GM18867 (cell line): ENCODE results near the gene OGG1.

Source experiments
- ATAC-seq: cut with Tn5 transposase; IDR thresholded peaks from one replicate; pipeline ENCODE4 v1.9.1; 2021; ENCODE audit warnings: mild to moderate bottlenecking, moderate library complexity; ENCODE audit not compliant: unreplicated experiment

OGG1 gene

DNA sequence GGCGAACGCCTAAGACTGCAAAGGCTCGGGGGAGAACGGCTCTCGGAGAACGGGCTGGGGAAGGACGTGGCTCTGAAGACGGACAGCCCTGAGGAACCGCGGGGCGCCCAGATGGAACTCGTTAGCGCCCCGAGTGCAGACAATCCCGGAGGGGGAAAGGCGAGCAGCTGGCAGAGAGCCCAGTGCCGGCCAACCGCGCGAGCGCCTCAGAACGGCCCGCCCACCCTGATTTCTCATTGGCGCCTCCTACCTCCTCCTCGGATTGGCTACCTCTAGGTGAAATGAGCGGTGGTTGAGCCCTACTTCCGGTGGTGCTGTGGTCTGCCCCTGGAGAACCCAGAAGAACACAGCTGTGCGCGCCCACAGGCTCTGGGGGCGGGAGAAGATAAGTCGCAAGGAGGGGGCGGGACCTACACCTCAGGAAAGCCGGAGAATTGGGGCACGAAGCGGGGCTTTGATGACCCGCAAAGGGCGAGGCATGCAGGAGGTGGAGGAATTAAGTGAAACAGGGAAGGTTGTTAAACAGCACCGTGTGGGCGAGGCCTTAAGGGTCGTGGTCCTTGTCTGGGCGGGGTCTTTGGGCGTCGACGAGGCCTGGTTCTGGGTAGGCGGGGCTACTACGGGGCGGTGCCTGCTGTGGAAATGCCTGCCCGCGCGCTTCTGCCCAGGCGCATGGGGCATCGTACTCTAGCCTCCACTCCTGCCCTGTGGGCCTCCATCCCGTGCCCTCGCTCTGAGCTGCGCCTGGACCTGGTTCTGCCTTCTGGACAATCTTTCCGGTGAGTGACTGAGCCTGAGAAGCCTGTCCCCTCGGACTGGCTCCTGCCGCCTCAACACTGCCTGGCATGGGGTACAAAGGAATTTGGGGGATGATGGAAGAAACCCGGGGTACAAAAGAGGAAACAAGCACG, at the start of gene OGG1:
Gene OGG1, plus strand, starts transcription at position 308 of the 911 bp plus-strand sequence. Its CDS starts 335 bp downstream, at position 643.
- ATAC-seq: peak; percentile 90

GRCh38 chr3:9700536-9700935, 49.2 kb upstream of the OGG1 start:
- ATAC-seq: no peak

- no peak for ATAC-seq
Measured at GRCh38 chr3:9701006-9701405, 48.7 kb upstream of the OGG1 start.

- no peak for ATAC-seq
Measured at GRCh38 chr3:9701711-9702110, 48.0 kb upstream of the OGG1 start.

GRCh38 chr3:9703240-9703639, 46.5 kb upstream of the OGG1 start:
- no peak for ATAC-seq

- ATAC-seq: no peak
Measured at GRCh38 chr3:9703736-9704346, 45.9 kb upstream of the OGG1 start, which contains the start of gene CPNE9. CPNE9 (plus strand) TSS chr3:9703833; CDS start chr3:9703997, 164 bp downstream.

- ATAC-seq: no peak
Measured at GRCh38 chr3:9704347-9705322, 45.1 kb upstream of the OGG1 start.

DNA sequence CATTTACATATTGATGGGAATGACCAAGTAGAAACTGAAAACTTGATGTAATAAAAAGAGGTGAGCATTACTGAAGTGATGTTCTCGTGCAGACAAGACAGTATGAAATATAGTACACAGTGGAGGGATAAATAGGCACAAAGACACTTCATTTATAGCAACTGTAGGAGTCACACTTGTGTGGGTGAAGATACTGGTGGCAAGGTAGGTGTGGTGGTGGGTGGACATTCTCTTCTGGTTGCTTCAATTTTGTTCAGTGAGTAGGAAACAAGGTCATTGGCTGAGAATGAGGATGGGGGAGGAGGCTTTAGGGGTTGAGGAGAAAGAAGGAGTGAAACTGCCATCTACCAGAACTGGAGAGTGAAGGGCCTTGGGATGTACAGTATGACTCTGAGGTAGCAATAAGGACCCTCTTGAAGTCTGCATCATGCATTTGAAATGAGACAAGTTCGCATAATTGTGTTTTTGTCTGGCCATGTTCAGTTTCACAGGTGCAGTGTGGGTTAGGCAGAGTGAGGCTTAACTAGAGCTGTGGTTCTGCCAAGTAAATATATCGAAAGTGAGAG, 39.5 kb upstream of the OGG1 start:
- ATAC-seq: no peak

DNA sequence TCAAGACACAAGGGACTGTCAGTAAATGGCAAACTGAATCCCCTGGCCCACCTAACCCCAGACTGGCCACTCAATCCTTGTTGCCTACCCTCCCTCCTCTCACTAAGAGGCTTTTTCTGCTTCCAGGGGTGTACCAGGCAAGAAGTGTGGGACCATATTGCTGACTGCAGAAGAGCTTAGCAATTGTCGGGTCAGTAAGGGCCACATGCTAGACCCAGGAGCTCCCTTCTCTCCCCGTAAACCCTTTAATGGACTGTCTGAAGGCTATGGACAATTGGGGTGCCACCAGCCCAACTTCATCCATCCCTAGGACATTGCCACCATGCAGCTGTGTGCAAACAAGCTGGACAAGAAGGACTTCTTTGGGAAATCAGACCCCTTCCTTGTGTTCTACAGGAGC, 37.3 kb upstream of the OGG1 start:
- ATAC-seq: no peak

DNA sequence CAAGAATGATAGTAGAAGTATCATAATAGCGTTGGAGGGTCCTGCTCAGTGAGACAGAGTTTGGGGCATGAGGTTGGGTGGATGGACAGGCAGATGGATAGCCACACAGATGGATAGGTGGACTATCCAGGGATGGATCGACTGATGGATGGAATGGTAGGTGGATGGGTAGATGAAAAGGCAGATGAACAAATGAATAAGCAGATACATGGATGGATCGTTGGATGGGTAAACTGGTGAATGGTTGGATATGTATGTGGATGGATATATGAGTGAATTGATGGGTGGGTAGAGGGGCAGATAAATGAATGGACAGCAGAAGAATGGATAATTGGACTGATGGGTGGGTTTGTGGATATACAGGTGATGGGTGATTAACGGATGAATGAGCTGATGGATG, 36.6 kb upstream of the OGG1 start:
- no peak for ATAC-seq

DNA sequence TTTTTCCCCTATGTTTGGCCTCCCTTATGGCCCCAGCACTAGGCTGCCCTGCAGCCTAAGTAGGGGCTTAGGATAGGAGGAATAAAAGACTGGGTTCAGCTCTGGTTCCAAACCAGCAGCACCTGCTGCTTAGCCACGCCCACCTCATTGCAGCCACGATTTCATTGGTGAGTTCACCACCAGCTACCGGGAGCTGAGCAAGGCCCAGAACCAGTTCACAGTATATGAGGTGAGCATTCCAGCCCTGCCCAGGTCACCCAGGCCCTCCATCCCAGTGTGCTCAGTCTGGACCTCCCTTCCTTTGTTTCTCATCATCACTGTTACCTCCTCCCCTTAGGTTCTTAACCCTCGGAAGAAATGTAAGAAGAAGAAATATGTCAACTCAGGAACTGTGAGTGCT, 34.6 kb upstream of the OGG1 start:
- no peak for ATAC-seq

DNA sequence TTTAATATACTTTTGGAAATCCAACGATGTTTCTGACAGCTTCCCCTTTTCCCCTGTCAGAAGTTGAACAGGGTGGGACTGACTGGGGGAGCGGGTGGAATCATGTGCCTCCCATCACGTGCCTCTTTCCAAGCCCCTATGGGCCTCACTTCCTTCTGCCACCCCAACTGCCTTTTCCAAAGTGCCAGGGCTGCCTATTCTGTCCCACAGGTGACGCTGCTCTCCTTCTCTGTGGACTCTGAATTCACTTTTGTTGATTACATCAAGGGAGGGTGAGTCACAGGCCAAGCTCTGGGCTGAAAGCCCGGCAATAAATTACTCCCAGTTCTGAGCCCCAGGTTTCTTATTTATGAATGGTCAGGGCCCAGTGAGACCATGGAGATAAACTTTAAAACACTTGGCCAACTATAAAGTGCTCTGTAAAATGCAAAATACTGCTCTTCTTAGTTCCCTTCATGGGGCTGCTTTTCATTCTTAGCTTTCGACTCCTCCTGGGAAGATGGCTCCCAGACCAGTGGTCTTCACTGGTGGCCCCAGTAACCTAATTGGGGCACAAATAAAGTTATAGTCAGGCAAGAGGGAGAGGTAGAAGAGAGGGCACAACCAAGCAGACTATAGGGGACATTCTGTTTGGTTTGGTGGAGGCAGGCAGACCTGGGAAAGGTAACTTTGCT, 33.9 kb upstream of the OGG1 start:
- ATAC-seq: no peak

- no peak for ATAC-seq
Measured at GRCh38 chr3:9716801-9717555, 32.8 kb upstream of the OGG1 start.

GRCh38 chr3:9717563-9717962, 32.2 kb upstream of the OGG1 start:
- no peak for ATAC-seq

GRCh38 chr3:9718118-9718517, 31.6 kb upstream of the OGG1 start:
- ATAC-seq: no peak

GRCh38 chr3:9721015-9721699, 28.6 kb upstream of the OGG1 start:
- ATAC-seq: no peak

GRCh38 chr3:9721700-9722060, 28.1 kb upstream of the OGG1 start:
- no peak for ATAC-seq

DNA sequence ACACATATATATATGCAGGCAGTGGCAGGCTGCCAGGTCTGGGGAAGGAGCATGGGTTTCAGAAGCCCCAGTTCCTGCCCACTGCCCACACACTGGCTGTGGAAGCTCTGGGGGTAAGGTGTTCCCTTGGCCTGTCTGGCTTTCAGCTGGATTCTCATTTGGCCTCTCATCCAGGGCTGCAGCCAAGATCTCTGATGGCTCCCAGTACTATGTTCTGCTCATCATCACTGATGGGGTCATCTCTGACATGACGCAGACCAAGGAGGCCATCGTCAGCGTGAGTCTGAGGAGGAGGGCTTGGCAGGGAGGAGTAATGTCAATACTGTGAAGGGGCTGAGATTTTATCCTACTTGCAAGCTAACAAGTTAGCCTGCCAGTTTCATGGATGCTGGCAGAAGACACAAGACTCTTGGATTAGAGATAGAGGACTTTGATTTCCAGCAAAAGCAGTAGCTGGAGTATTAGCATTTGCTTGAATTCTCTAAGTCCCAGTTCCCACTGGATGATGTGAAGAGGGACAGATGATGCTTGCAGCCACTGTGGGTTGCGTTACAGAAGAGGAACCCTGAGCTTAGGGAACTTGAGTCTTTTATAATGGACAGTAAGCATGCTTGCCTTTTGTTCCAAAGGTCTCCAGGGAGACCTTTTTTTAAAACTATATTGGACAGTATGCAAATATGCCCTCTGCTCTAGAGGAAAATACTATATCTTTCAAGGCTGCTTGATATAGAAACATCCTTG, 23.8 kb upstream of the OGG1 start:
- ATAC-seq: no peak
